Fibroblast of skin of left quadriceps (primary cell): ENCODE results near the gene C6orf141.

ENCODE experiments used
- DNase-seq, 2 experiments: peaks; one replicate each; pipeline ENCODE4 v3.0.0-alpha.2; 2013; ENCODE audit warnings: low read depth in 2 of 2

The C6orf141 gene

DNA sequence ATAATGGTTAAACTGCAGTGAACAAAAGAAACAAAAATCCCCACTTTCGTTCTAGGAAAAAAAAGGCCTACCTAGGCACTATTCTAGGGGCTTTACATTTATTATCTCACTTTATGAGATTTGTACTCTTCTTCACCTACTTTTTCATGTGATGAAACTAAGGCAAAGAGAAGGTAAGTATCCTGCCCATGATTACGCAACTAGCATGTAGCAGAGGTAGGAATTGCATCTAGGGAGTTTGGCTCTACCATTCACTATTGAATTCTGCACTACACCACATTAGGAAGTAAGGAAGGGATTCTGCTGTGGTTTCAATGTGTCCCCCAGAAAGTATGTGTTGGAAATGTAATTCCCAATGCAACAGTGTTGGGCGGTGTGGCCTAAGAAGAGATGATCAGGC, 11.4 kb upstream of the C6orf141 start:
- DNase-seq: no peak

DNA sequence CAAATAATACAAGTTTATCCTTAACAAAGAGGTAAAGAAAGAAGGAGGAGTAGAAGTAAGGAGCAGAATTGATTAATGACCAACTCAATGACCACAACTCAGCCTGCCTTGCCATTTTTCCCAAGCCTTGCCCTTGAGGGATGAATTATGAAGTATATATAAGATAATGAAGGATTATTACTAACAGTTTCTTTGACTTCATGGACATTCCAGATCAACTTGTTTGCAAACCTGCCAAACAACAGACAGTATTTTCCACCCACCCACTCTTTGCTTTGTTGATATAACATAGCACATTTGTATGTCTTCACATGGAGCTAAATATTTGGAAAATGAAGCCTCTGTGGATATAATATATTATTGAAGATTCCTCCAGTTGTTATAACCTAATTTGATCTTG, 9.9 kb upstream of the C6orf141 start:
- DNase-seq: no peak

DNA sequence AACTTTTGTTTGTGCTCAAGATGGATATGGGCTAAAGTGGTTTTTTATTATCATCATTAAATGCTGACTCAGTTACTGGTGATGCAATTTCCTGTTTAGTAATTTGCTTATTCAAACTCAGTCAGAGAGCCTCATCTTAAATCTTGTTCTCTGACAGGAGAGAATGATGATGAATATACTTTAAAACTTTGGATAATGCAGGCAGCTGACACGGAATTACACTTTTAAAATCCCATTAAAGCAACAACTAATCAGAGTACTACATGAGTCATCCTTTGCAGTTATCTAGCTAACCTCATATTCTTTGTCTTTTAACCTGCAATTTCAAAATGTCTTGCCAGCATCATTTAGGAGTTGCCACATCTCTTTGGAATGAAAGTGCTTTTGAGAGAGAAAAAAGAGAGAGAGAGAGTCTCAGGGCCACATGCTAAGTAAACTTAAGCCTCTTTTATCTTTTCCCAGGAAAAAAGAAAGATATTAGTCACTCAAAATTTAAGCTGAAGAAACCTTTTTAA, 9.2 kb upstream of the C6orf141 start:
- peak; percentile 69 to 70 for DNase-seq

DNA sequence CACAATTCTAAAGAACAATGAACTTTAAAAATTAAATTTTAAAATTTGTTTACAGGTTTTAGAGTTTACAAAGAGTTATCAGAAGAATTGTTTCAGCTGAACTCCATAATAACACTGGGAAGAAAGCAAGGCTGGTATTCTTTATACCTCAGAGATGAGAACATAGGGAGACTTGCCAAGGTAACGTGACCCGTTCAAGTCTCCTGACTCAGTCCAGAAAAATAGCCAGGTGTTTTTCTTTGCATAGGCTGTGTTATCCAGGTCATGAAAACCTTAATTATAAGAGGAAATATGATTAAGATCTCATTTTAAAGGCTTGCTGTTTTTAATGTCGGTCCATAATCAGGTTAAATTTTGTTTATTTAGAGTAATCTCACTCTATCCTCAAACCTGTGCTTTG, 8.5 kb upstream of the C6orf141 start:
- DNase-seq: no peak

DNA sequence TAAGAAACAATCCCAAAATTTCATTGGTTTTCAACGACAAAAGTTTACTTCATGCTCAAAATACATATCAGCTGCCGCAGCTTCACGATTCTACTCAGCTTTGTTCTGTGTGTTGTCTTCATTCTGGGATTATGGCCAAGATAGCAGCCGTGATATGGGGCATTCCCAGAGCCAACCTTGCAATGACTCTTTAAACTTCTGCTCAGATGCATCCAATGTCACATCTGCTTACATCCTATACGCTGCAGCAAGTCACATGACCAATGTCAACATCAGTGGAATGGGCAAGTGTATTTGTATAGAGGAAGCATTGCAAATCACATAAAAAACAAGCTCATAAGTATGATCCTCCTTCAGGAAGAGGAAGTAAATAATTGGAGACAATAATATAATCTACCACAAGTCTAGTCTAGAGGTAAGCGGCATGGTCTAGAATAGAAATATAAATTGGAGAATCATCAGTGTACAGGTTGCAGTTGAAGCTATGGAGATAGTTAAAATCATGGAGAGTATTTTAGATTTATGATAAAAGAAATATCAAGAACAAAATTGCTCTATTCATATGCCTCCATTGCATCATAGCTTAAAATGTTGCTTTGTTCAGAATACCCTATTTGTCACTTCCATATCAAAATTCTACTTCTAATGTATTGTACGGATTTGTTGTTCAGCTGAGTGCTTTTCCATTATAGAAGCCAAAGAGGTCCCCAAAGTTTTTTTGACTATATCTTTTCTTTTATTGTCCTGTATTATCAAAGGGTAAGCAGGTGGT, 7.2 kb upstream of the C6orf141 start:
- no peak for DNase-seq

DNA sequence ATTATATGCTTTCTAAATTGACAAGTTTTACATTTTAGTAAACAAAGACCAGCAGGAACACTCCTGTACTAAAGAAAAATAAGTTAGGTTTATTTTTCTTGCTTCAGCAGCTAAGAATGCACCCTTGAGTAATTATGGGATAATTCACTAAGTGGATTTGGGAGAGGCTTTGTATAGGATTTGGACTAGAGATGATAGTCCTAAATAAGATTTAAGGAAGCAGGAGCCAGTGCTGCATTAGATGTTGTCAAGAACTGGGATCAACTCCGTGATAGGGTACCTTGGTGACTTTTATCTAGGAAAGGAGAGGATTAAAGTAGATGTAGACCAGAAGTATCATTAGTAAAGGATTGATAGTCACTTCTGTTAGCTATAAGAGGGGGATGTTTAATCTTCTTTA, 4.1 kb upstream of the C6orf141 start:
- DNase-seq: no peak

DNA sequence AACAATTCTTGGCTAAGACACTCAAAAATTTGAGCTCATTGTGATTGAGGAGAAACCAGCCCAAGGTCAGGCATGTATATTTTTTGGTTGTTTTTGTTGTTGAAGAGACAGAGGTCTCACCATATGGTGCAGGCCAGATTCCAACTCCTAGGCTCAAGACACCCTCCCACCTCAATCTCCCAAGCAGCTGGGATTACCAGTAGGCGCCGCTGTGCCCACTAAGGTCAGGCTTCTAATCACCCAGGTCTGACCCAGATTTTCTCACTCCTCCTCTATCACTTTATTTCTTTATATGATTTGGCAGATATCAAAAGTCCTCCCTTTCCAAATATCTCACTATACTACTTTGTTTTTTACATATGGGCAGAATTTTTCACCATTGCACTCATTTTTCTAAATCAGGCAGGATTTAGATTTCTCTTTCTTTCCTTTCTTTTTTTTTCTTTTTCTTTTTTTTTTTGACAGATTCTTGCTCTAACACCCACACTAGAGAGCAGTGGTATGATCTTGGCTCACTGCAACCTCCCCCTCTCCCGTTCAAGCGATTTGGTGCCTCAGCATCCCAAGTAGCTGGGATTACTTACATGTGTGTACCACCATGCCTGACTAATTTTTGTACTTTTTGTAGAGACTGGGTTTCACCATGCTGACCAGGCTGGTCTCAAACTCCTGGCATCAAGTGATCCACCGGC, 1.7 kb upstream of the C6orf141 start:
- DNase-seq: no peak

DNA sequence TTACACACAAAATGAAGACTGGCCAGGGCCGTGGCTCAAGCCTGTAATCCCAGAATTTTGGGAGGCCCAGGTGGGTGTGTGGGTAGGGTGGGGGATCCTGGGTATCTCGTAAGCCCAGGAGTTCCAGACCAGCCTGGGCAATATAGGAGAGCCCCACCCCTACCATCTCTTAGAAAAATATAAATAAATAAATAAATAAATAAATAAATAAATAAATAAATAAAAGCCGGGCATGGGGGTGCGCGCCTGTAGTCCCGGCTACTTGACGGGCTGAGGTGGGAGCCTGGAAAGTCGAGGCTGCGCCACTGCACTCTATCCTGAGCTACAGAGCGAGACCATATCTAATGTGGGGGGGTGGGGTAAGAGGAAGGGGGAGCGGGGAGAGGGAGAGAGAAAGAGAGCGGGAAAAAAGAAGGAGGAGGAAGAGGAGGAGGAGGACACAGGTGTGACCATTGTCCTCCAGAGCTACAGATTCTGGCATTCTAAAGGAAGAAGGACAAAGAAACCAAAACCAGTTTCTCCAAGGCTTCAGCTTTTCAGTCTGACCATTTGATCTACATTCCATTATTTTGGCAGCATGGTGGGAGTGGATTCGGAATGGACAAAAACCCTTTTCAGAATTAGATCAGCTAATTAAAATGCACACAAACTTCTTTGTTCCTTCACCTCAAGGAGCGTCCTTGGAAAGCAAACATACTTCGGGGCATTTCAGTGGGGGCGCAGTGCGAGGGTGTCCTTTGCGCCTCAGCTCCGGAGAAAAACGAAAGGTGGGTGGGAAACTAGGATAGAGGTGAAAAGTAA, 577 bp upstream of the C6orf141 start:
- DNase-seq: no peak

DNA sequence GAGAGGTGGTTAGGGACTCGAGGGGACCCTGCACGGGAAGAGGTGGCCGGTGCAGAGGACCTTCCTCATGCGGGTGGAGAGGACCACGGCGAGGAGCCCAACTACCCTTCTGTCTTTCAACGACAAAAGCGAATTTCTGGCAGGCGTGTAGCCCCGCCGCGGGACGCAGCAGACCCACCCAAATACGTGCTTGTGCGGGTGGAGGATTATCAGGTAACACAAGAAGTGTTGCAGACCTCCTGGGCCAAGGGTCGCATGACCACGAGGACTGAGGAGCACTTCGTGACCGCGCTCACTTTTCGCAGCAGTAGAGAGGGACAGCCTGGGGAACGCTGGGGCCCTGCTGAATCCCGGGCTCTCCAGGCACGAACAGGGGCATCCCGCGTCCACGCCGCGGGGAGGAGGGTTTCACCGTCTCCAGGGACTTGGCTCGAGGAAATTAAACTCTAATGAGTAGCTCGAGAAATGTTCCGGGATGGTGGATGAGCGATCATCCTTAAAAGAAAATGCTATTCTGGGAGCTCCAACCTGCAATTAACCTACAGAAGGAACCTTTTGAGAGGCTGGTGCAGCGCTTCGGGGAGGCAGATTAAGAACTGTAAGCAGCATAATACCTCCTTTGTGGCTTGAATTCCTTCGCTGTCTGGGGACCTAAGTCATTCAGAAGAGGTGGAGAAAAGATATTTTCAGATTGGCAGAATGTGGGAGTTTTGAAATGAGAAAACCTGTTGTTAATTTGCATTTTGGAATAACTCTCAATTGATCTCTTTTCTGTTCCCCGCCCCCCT, 804 bp downstream of the C6orf141 start:
- no peak for DNase-seq

DNA sequence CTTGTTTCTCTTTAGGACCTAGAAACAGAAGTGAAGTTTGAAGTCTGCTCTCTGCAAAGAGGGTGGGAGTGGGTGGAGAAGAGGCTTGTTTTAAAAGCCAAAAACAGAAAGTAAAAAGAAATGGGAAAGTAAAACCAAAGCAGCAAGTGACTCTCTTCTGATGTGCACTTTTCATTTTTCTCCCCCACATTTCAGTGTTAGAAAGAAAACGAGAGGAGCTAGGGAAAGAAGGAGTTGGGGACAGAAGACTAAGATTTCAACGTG, 1.3 kb downstream of the C6orf141 start:
- DNase-seq: no peak

DNA sequence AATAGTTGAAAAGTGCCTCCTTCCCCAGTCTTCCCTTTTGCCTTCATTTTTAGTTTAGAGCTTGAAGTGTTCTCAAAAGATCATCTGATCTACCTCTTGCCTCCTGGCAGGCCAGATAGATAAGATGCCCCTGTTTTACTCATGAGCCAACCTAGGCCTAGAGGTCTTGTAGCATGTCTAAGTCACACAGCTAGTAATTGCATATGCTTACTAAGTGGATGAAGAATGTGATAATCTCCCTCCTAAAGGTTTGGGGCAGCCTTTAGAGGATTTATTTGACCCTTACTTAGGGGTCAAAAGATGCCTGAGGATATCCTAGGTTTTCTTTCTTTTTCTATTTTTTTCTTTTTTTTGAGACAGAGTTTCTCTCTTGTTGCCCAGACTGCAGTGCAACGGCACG, 2.1 kb downstream of the C6orf141 start:
- no peak for DNase-seq

DNA sequence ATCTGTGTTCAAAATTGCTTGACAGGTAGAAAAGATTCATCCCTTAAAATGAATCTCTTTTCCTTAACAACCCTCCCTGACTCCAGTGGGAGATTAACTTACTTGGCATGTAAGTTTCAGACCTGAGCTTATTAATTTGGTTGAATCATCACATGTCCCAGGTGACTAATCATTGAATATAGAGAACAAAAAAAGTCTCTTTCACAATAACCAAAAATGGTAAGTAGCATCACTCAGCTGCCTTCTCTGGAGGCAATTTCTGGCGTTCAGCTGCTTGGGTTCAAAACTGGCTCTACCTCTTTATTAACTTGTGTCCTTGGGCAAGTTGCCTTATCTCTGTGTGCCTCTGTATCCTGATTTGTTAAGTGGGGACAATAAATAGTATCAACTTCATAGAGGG, 2.9 kb downstream of the C6orf141 start:
- DNase-seq: peak; percentile 18 to 27

DNA sequence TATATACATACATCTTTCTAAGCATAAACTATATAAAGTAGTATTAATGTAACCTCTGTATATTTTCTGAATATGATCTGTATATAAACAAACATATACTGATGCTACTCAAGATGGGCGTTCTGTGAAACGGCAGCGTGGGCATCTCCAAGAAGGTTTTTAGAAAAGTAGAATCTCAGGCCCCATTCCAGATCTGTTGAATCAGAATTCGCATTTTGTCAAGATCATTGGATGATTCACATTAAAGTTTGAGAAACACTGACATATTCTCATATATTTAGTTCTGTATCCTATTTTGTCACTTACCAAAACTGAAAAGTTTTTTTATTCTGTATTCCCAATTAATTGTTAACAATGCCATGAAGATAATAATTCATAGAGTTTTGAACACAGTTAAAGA, 5.5 kb downstream of the C6orf141 start:
- DNase-seq: no peak

DNA sequence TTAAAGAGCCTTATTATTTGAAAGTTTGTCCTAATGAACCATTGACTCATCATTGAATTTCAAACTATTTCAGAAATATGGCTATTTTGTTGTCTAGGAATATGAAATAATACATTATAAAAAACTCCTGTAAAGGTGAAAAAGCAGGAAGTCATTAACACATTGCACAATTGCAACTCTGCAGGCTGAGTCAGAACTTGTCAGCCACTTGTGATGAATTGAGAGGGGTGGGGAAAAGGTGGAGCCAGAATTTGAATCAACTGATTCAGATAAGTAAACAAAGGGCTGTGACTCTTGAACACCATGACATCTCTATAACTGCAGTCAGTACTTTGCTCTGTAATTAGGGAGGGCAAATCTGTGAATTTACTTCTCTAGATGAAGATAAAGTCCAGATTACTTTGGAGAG, 6.0 kb downstream of the C6orf141 start:
- peak; percentile 19 to 30 for DNase-seq

DNA sequence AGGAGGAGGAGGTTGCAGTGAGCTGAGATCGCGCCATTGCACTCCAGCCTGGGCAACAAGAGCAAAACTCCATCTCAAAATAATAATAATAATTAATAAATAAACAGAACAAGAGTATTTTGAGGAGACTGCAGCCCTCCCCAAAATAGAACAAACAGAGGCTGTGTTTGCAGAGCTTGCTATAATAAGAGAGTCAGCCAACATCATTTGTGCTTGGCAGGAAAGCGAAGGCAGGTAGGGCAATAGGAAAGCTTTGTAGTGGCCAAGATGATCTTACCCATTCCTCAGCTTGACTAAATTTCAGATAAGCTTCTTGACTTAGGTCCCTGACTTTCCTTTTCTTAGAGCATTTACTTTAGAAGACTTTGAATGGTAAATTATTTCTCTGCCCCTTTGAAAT, 6.7 kb downstream of the C6orf141 start:
- DNase-seq: no peak

DNA sequence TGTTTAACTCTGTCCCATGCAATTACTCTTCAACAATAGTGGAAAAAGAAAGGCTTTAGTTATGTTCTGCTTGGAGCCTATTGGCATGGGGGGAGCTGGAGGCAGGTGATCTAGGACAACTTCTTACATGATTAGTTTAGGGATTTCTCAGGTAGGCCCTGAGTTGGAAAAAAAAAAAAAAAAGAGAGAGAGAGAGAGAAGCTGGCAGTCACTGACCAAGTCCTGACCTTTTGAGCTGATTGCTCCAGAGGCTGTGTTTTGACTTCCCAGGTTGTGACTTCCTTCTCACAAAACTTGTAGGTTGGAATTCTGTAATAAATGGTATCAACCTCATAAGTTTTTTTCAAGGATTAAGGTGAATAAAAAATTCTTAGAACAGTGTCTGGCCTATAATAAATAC, 7.8 kb downstream of the C6orf141 start:
- DNase-seq: no peak

DNA sequence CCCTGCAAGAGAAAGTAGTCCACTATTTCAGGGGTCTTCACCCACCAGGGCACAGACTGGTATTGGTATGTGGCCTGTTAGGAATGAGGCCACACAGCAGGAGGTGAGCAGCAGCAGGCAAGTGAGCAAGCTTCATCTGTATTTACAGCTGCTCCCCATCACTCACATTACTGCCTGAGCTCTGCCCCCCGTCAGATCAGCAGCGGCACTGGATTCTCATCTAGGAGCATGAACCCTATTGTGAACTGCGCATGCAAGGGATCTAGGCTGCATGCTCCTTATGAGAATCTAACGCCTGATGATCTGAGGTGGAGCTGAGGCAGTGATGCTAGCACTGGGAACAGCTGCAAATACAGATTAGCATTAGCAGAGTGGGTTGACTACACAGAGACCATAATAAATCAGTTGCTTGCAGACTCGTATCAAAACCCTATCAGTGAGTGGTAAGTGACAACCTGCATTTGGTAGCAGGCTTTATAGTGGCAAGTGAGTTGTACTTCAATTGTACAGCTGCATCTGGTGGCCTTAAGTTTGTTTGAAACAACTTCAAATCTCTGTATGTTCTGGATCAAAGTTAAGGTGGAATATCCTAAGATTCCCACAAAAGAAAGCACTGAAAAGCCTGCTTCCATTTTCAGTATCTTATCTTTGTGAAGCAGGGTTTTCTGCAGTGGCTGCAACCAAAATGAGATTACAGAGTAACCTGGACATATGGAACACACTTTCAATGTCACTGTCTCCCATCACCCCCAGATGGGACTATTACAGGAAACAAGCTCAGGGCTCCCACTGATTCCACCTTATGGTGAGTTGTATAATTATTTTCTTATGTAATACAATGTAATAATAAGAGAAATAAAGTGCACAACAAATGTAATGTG, 12.8 kb downstream of the C6orf141 start:
- no peak for DNase-seq

DNA sequence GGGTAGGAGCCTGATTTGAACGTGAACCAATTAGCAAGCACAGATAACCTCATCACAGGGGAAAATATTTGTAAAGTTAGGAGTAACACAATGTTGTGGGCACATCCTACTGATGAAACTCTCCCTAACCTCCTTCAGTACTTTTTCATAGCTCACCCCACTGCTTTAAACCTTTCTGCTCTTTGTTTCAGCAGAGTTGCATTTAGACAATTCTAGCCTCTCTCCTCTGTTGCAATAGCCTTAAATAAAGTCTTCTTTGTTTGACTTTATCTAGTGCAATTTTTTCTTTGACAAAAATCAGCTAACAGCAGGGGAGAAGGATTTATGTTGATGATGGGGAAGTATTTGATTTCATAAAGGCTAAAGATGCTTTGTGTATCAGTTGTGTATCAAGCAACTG, 14.1 kb downstream of the C6orf141 start:
- no peak for DNase-seq

DNA sequence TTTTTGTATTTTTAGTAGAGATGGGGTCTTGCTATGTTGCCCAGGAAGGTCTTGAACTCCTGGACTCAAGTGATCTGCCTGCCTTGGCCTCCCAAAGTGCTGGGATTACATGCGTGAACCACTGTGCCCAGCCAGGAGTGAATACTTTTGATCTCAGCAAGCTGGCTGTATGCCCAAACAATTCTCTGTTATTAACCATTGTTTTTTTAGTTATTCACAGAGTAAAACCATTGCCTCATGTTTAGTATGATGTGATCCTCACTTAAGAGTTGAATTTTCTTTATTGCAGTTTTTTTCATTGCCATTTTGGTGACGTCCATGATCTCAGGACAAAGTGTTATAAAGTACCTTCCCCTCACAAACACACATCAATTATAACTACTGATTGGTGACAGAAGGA, 14.8 kb downstream of the C6orf141 start:
- DNase-seq: no peak

DNA sequence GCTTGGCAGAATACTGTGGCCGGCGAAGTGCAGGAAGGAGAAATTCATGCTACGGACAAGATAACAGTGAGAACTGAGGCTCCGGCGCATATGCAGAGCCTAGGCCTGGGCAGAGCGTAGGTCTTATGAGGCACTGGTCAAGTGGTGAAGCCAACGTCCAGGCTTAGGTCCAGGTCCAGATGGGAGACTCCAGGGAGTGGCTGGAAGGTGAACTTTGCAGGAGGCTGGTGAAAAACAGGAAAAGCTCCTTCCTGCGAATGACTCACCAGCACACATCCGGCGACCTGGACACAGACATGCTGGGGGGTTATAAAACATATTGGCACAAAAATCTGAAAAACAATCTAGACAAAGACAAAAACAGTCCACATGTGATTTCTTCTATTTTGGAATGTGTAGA, 15.4 kb downstream of the C6orf141 start:
- no peak for DNase-seq

DNA sequence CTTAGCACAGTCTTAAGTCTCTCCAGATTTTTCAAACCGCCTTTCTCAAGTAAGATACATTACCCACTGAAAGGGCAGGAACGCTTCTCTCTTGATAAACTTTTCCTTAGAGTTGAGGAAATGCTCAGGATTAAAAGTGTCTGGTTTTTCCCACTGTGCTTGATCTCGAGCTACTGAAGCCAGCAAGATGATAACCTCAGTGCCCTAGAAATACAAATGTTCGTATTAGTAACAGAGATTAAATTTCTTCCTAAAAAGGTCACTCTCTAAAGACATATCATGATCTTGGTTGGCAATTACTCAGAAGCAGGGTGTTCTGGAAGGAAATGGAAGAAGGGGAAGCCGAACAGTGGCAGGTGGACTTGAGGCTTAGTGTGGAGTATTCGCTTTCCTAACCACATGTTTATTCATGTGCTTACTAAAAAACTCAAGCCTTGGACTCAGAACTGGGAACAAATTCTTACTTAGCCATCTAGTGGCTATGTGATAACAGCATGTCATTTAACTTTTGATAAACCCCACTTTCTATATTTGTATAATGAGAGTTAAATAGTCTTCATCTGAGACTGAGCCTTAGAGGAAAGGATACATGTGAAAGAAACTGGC, 20.1 kb downstream of the C6orf141 start:
- no peak for DNase-seq
